Nephron progenitor cell (in vitro differentiated cells): Measurements from ENCODE around the gene ATG13.
A peak's percentile ranks its signal among the peaks of the same experiment; 100 is the strongest.

Experiments
- DNase-seq: peaks from one replicate; pipeline ENCODE4 v3.0.0; 2021
- H3K27ac Mint-ChIP-seq: 2 replicates; pipeline ENCODE4 v1.8.0; 2021; ENCODE audit warnings: mild to moderate bottlenecking, moderate library complexity, mixed read lengths
- H3K27me3 Mint-ChIP-seq: 2 replicates; pipeline ENCODE4 v1.8.0; 2021; ENCODE audit warnings: mild to moderate bottlenecking, low read depth, mixed read lengths; ENCODE audit not compliant: poor library complexity
- H3K36me3 Mint-ChIP-seq: 2 replicates; pipeline ENCODE4 v1.8.0; 2021; ENCODE audit warnings: low read depth, mixed read lengths
- H3K4me1 Mint-ChIP-seq: 2 replicates; pipeline ENCODE4 v1.8.0; 2021; ENCODE audit warnings: mixed read lengths
- H3K4me3 Mint-ChIP-seq: 2 replicates; pipeline ENCODE4 v1.8.0; 2021; ENCODE audit warnings: mild to moderate bottlenecking, moderate library complexity, mixed read lengths
- H3K9me3 Mint-ChIP-seq: 2 replicates; pipeline ENCODE4 v1.8.0; 2021; ENCODE audit warnings: mild to moderate bottlenecking, moderate library complexity, mixed read lengths
- CTCF ChIP-seq: fragments of 200-600 bp; sonication (generic); IDR thresholded peaks from 2 replicates; pipeline ENCODE4 v1.5.0; 2021; ENCODE audit warnings: antibody characterized with exemption

ATG13 gene

GRCh38 chr11:46697723-46698122 is 80.4 kb downstream of the ATG13 start:
- DNase-seq, result no peak
- no peaks in the 10 kb centered on the region for H3K9me3 Mint-ChIP-seq
- no peak overlapping the region for H3K4me3 Mint-ChIP-seq
- peaks cover 72% of the 10 kb centered on the region for H3K4me1 Mint-ChIP-seq
- H3K27ac Mint-ChIP-seq, result no peak overlapping the region
- H3K36me3 Mint-ChIP-seq, result peaks cover 15% of the 10 kb centered on the region
- no peaks in the 10 kb centered on the region for H3K27me3 Mint-ChIP-seq
- TF ChIP-seq CTCF, result no peak

GRCh38 chr11:46698597-46698996 is 81.2 kb downstream of the ATG13 start:
- H3K27ac Mint-ChIP-seq, result no peak overlapping the region
- H3K4me3 Mint-ChIP-seq, result peak overlapping the region; percentile 58
- peaks cover 24% of the 10 kb centered on the region for H3K36me3 Mint-ChIP-seq
- H3K9me3 Mint-ChIP-seq, result no peaks in the 10 kb centered on the region
- H3K4me1 Mint-ChIP-seq, result peaks cover 73% of the 10 kb centered on the region
- no peak for DNase-seq
- no peak for TF ChIP-seq CTCF
- H3K27me3 Mint-ChIP-seq, result no peaks in the 10 kb centered on the region

GRCh38 chr11:46700241-46701077 is 83.1 kb downstream of the ATG13 start, which contains the start of the genes ARHGAP1 and ZNF408:
Gene ARHGAP1, minus strand, starts transcription at chr11:46700619. Its CDS starts 4,512 bp downstream, at chr11:46696107.
Gene ZNF408, plus strand, starts transcription at chr11:46701031. Its CDS starts 17 bp downstream, at chr11:46701048.
- peak within 1 kb of the TSS; percentile 100 for H3K27ac Mint-ChIP-seq
- no peaks in the 10 kb centered on the region for H3K9me3 Mint-ChIP-seq
- peaks cover 55% of the 10 kb centered on the region for H3K4me1 Mint-ChIP-seq
- peaks cover 20% of the 10 kb centered on the region for H3K36me3 Mint-ChIP-seq
- peak; percentile 98 for DNase-seq
- no peaks in the 10 kb centered on the region for H3K27me3 Mint-ChIP-seq
- TF ChIP-seq CTCF, result no peak
- H3K4me3 Mint-ChIP-seq, result peak within 1 kb of the TSS; percentile 100

DNA sequence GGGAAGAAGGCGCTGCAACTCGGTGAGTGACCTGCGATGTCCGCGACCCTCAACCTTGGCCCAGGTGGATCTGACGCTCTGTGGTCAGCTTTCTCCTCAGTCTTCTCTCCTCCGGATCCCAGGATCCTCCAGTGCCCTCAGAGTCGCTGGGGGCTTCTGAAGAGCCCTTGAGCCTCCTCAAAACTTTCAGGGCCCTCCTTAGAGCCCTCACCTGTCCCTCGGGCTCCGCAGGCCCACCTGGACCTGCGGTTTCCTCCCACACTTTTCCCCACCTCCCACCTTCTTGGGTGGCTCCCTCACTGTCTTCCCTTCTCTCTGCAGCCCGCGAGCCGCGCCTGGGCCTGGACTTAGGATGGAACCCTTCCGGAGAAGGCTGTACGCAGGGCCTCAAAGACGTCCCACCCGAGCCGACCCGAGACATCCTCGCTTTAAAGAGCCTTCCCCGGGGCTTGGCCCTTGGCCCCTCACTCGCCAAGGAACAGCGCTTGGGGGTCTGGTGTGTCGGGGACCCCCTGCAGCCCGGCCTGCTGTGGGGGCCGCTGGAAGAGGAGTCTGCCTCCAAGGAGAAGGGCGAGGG is 83.8 kb downstream of the ATG13 start:
- TF ChIP-seq CTCF, result no peak
- Mint-ChIP-seq H3K9me3 (no peaks in the 10 kb centered on the region), H3K4me3 (peak overlapping the region; percentile 100), H3K27me3 (no peaks in the 10 kb centered on the region), H3K36me3 (peaks cover 20% of the 10 kb centered on the region), H3K4me1 (peaks cover 48% of the 10 kb centered on the region), H3K27ac (peak overlapping the region; percentile 100)
- DNase-seq, result no peak

- TF ChIP-seq CTCF, result no peak
- no peak overlapping the region for H3K4me3 Mint-ChIP-seq
- H3K27ac Mint-ChIP-seq, result no peak overlapping the region
- no peaks in the 10 kb centered on the region for H3K27me3 Mint-ChIP-seq
- no peak for DNase-seq
- H3K4me1 Mint-ChIP-seq, result peaks cover 21% of the 10 kb centered on the region
- no peaks in the 10 kb centered on the region for H3K9me3 Mint-ChIP-seq
- H3K36me3 Mint-ChIP-seq, result peaks cover 24% of the 10 kb centered on the region
Observed at GRCh38 chr11:46705070-46705688, 87.8 kb downstream of the ATG13 start.
